Lung (tissue), 12 donors: ENCODE measurements around the gene LMBRD1. TPM values are rescaled to one million over a fixed set of nuclear protein-coding genes. Genes with fewer than 3 reads are reported as not detected.

Source experiments
- ATAC-seq: fragments of 200-7000 bp; cut with Tn5 transposase; one replicate; pipeline ENCODE4 v1.9.1; 2020; ENCODE audit warnings: moderate number of reproducible peaks; ENCODE audit not compliant: insufficient read depth, low FRiP score
- DNase-seq, 3 donors: peaks; one replicate each; pipeline ENCODE4 v3.0.0-alpha.2; 2013 to 2017
- H3K27ac ChIP-seq, 2 donors: one replicate each; pipeline ENCODE4 v1.5.1; 2013; ENCODE audit warnings: mild to moderate bottlenecking in 2 of 2, moderate library complexity in 2 of 2, control low read depth in 1 of 2, inconsistent platforms in 1 of 2, low read depth in 1 of 2, low read length in 1 of 2
- H3K27me3 ChIP-seq, 3 donors: one replicate each; pipeline ENCODE4 v1.5.1; 2013; ENCODE audit warnings: low read length in 2 of 3; ENCODE audit not compliant: control insufficient read depth in 3 of 3, insufficient read depth in 3 of 3
- H3K36me3 ChIP-seq, 4 donors: one replicate each; pipeline ENCODE4 v1.5.1; 2013; ENCODE audit warnings: low read length in 4 of 4, mild to moderate bottlenecking in 1 of 4, moderate library complexity in 1 of 4; ENCODE audit not compliant: control insufficient read depth in 4 of 4, insufficient read depth in 4 of 4
- H3K4me1 ChIP-seq, 5 donors: one replicate each; pipeline ENCODE4 v1.5.1; 2013; ENCODE audit warnings: low read length in 5 of 5, mild to moderate bottlenecking in 2 of 5, moderate library complexity in 1 of 5; ENCODE audit not compliant: control insufficient read depth in 5 of 5, insufficient read depth in 5 of 5
- H3K4me3 ChIP-seq: one replicate; pipeline ENCODE4 v1.5.1; 2013; ENCODE audit warnings: mild to moderate bottlenecking, control low read depth, moderate library complexity
- H3K9ac ChIP-seq, 2 donors: one replicate each; pipeline ENCODE4 v1.5.1; 2013; ENCODE audit warnings: low read length in 2 of 2, control low read depth in 1 of 2; ENCODE audit not compliant: insufficient read depth in 1 of 2
- H3K9me3 ChIP-seq, 4 donors: one replicate each; pipeline ENCODE4 v1.5.1; 2013; ENCODE audit warnings: low read length in 3 of 4, mild to moderate bottlenecking in 1 of 4, moderate library complexity in 1 of 4; ENCODE audit not compliant: control insufficient read depth in 4 of 4, insufficient read depth in 3 of 4
- WGBS, 2 donors: extraction: QIAGEN DNeasy Blood & Tissue Kit; methylation state at CpG; one replicate each; pipeline ENCODE4 v1.1.7; 2013; 5-methylcytosine and 5-hydroxymethylcytosine counted together
- polyA plus RNA-seq, 2 donors: library from polyadenylated mRNA; stranded (reverse); fragments of 200-250 nt; gene quantifications; one replicate each; pipeline ENCODE4 v1.2.1, GENCODE V29; 2013
- total RNA-seq, 2 donors: library from RNA; depleted of rRNA in 1 of 2; stranded (reverse); fragments of >200 nt in 1 of 2; gene quantifications; one replicate each; pipeline ENCODE4 v1.2.1, GENCODE V29; 2014 to 2021
- TF ChIP-seq, protein P1 (sequence below): IDR thresholded peaks from 2 replicates; pipeline ENCODE4 v1.5.1; 2012; ENCODE audit warnings: mild to moderate bottlenecking; ENCODE audit errors: control extremely low read depth, extremely low read depth
- donor health status: control.
- donor health status: control.
- donor health status: Bipolar disorder and iron deficiency.
- donor health status: healthy.
- donor health status: DM: yes; HTN: yes; CAD: no.

The LMBRD1 gene
- total and polyA plus RNA-seq, 4 donors = 31.2 to 102 (median 41.8) TPM

DNA sequence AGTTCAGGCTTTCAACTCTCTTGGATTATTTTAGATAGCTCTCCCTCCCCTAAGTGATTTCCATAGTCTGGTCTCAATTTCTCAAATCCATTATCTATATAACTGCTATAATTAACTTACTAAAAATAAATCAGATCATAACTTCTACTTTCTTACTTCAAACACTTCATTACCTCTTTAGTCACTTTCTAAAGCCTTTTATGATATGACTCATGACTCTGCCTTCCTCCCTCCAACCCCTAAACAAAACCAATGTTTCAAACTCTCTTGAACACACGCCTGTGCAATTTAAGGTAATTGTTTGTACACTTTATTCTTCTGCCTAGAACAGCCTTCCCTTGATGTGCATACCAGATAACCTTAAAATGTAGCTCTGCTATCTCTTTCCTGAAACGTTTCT is 100.5 kb downstream of the LMBRD1 start:
- DNase-seq (no peak), ATAC-seq (no peak)
- WGBS, 2 donors = 66 to 90% methylated on average over 2 of the region's 2 CpGs
- H3K4me1 ChIP-seq = no peaks in the 10 kb centered on the region
- TF ChIP-seq, protein P1, sequence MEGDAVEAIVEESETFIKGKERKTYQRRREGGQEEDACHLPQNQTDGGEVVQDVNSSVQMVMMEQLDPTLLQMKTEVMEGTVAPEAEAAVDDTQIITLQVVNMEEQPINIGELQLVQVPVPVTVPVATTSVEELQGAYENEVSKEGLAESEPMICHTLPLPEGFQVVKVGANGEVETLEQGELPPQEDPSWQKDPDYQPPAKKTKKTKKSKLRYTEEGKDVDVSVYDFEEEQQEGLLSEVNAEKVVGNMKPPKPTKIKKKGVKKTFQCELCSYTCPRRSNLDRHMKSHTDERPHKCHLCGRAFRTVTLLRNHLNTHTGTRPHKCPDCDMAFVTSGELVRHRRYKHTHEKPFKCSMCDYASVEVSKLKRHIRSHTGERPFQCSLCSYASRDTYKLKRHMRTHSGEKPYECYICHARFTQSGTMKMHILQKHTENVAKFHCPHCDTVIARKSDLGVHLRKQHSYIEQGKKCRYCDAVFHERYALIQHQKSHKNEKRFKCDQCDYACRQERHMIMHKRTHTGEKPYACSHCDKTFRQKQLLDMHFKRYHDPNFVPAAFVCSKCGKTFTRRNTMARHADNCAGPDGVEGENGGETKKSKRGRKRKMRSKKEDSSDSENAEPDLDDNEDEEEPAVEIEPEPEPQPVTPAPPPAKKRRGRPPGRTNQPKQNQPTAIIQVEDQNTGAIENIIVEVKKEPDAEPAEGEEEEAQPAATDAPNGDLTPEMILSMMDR = no peak
- H3K27ac ChIP-seq = no peak overlapping the region
- H3K9ac ChIP-seq = no peak overlapping the region
- H3K4me3 ChIP-seq = no peak overlapping the region
- H3K36me3 ChIP-seq = peaks cover 0 to 4% (median 3%) of the 10 kb centered on the region in 4 donors
- H3K9me3 ChIP-seq = no peaks in the 10 kb centered on the region
- H3K27me3 ChIP-seq = no peaks in the 10 kb centered on the region

- ATAC-seq = no peak
- Histone ChIP-seq H3K27ac (no peak overlapping the region), H3K9me3 (no peaks in the 10 kb centered on the region), H3K4me1 (peaks cover 0 to 3% (median 0%) of the 10 kb centered on the region in 5 donors), H3K4me3 (no peak overlapping the region), H3K27me3 (no peaks in the 10 kb centered on the region), H3K36me3 (peaks cover 0 to 6% (median 4%) of the 10 kb centered on the region in 4 donors), H3K9ac (no peak overlapping the region)
- TF ChIP-seq, protein P1 = no peak
- no peak for DNase-seq
These were observed 103.0 kb downstream of the LMBRD1 start for GRCh38 chr6:69693762-69694161.

- WGBS, 2 donors = 74 to 88% methylated on average over 1 of the region's 1 CpG
- Histone ChIP-seq H3K9me3 (no peaks in the 10 kb centered on the region), H3K4me3 (no peak overlapping the region), H3K27ac (no peak overlapping the region), H3K9ac (no peak overlapping the region), H3K36me3 (peaks cover 0 to 7% (median 2%) of the 10 kb centered on the region in 4 donors), H3K27me3 (no peaks in the 10 kb centered on the region), H3K4me1 (peaks cover 0 to 3% (median 0%) of the 10 kb centered on the region in 5 donors)
- TF ChIP-seq, protein P1 = no peak
- DNase-seq = no peak
- no peak for ATAC-seq
These were observed 105.8 kb downstream of the LMBRD1 start for GRCh38 chr6:69690986-69691385.

DNA sequence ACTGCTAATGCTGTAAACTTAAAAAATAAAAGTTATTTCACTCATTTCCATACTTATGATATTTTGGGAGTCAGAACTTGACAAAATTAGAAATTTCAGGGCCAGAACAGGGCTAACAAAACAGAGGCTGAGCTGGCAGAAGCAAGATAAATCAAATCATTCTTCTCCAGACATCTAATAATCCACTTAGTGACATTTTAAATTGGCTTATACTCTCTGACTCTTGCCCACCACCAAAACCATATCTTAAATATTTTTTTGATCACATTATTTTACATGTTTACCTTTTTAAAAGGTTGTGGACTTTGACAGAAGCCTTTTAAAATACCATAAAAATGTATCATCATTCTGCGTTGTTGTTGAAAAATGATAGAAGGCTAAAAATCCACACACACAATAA is 116.5 kb downstream of the LMBRD1 start:
- no peak overlapping the region for H3K4me3 ChIP-seq
- 96 to 98% methylated on average over 1 of the region's 1 CpG for WGBS, 2 donors
- TF ChIP-seq, protein P1 = no peak
- H3K9me3 ChIP-seq = no peaks in the 10 kb centered on the region
- H3K27ac ChIP-seq = no peak overlapping the region
- no peak overlapping the region for H3K9ac ChIP-seq
- DNase-seq (no peak), ATAC-seq (no peak)
- H3K27me3 ChIP-seq = no peaks in the 10 kb centered on the region
- peaks cover 0 to 6% (median 2%) of the 10 kb centered on the region in 4 donors for H3K36me3 ChIP-seq
- peaks cover 0 to 2% (median 0%) of the 10 kb centered on the region in 5 donors for H3K4me1 ChIP-seq
